Cardiac fibroblast (primary cell): ENCODE data around the gene CCDC184.
"Not testable (repeated sequence)": the region's sequence is repeated elsewhere in the genome, so short reads cannot be mapped to it uniquely, and the experiment has no call there.

Source experiments
- DNase-seq, 2 donors: peaks; one replicate each; pipeline versions ENCODE4 v3.0.0 to v3.0.0-alpha.2; 2010; ENCODE audit warnings: low read depth in 2 of 2
- H3K4me3 ChIP-seq, 2 donors: replicated peaks in 1 of 2; 1 replicate in 1 of 2; 2 replicates in 1 of 2; pipeline ENCODE4 v1.5.1; 2011; ENCODE audit warnings: low read depth in 2 of 2, low read length in 2 of 2, mild to moderate bottlenecking in 2 of 2, moderate library complexity in 1 of 2
- CTCF ChIP-seq: IDR thresholded peaks from one replicate; pipeline ENCODE4 v1.5.1; 2011; ENCODE audit warnings: low read depth, mild to moderate bottlenecking, low read length, inconsistent platforms

CCDC184 gene

GRCh38 chr12:48221645-48222044 is 38.2 kb downstream of the CCDC184 start:
- H3K4me3 ChIP-seq: no peak overlapping the region
- no peak for DNase-seq
- no peak for TF ChIP-seq CTCF

- not testable (repeated sequence) for DNase-seq, H3K4me3 ChIP-seq
These were observed 41.1 kb downstream of the CCDC184 start for GRCh38 chr12:48224533-48224932.

- DNase-seq: not testable (repeated sequence)
These were observed 47.9 kb downstream of the CCDC184 start for GRCh38 chr12:48231169-48231958.

More at GRCh38 chr12:48231169-48231958, 47.9 kb downstream of the CCDC184 start:
- H3K4me3 ChIP-seq: not testable (repeated sequence)
